Breast epithelium (tissue), 4 donors: Measurements from ENCODE around the gene TMEM117. TPM values are rescaled to one million over a fixed set of nuclear protein-coding genes. Genes with fewer than 3 reads are reported as not detected.

Experiments
- DNase-seq, 2 donors: peaks; one replicate each; pipeline ENCODE4 v3.0.0-alpha.2; 2019; ENCODE audit warnings: low spot score in 2 of 2
- H3K27ac ChIP-seq, 2 donors: fragments of 200-600 bp; sonication (generic) in 1 of 2; one replicate each; pipeline ENCODE4 v1.5.1; 2016 to 2019; ENCODE audit warnings: mild to moderate bottlenecking in 1 of 2
- H3K27me3 ChIP-seq, 2 donors: fragments of 200-600 bp; sonication (generic) in 1 of 2; one replicate each; pipeline versions ENCODE4 v1.5.1 to v1.6.0; 2017 to 2019; ENCODE audit warnings: control low read depth in 1 of 2, mild to moderate bottlenecking in 1 of 2
- H3K36me3 ChIP-seq: fragments of 200-600 bp; one replicate; pipeline ENCODE4 v1.5.1; 2019
- H3K4me1 ChIP-seq, 2 donors: fragments of 200-600 bp; sonication (generic); one replicate each; pipeline ENCODE4 v1.5.1; 2016 to 2019; ENCODE audit warnings: control low read depth in 1 of 2
- H3K4me3 ChIP-seq, 3 donors: fragments of 200-600 bp; sonication (generic); 1 replicate in 2 of 3; 2 replicates in 1 of 3; pipeline ENCODE4 v1.5.1; 2016 to 2019; ENCODE audit warnings: mild to moderate bottlenecking in 3 of 3, moderate library complexity in 2 of 3
- H3K9me3 ChIP-seq, 2 donors: fragments of 200-600 bp; sonication (generic) in 1 of 2; one replicate each; pipeline ENCODE4 v1.5.1; 2016 to 2019; ENCODE audit warnings: control low read depth in 1 of 2
- CTCF ChIP-seq, 3 donors: fragments of 450-650 bp; IDR thresholded peaks; one replicate each; pipeline ENCODE4 v1.5.1; 2016 to 2017; ENCODE audit warnings: antibody characterized with exemption in 3 of 3, mild to moderate bottlenecking in 3 of 3, moderate library complexity in 3 of 3
- POLR2A ChIP-seq: fragments of 450-650 bp; IDR thresholded peaks from one replicate; pipeline ENCODE4 v1.6.1; 2016; ENCODE audit warnings: antibody characterized with exemption, mild to moderate bottlenecking, moderate library complexity
- POLR2AphosphoS5 ChIP-seq, 3 donors: sonication (generic); formaldehyde crosslinking; IDR thresholded peaks; one replicate each; pipeline ENCODE4 v1.6.1; 2017; ENCODE audit warnings: antibody characterized with exemption in 3 of 3
- intact Hi-C: fragments of 100-400 bp; cut with DNase I; formaldehyde crosslinking; loops from one replicate; pipeline ENCODE4 v1.15.1; 2023; ENCODE audit warnings: low total_unique reads
- total RNA-seq, 3 donors: library from RNA; depleted of rRNA; stranded (reverse); fragments of >200 nt; gene quantifications; one replicate each; pipeline ENCODE4 v1.1.0, GENCODE V29; 2016

TMEM117 gene
- total RNA-seq, 3 donors from 2014 or later = 6.1 to 17.1 (median 7.2) TPM

- Histone ChIP-seq H3K36me3 (no peaks in the 10 kb centered on the region), H3K4me3 (no peak overlapping the region), H3K27me3 (no peaks in the 10 kb centered on the region), H3K9me3 (no peaks in the 10 kb centered on the region), H3K27ac (no peak overlapping the region), H3K4me1 (no peaks in the 10 kb centered on the region)
- intact Hi-C loops = no loop called here
- DNase-seq = no peak
- TF ChIP-seq CTCF (IDR thresholded peaks at IDR 0.05) (no peak), POLR2A (no peak), POLR2AphosphoS5 (IDR thresholded peaks at IDR 0.05) (no peak)
Measured at GRCh38 chr12:44367136-44367535, 531.3 kb downstream of the TMEM117 start.

- Histone ChIP-seq H3K9me3 (no peaks in the 10 kb centered on the region), H3K27me3 (no peaks in the 10 kb centered on the region), H3K4me1 (no peaks in the 10 kb centered on the region), H3K4me3 (no peak overlapping the region), H3K27ac (no peak overlapping the region), H3K36me3 (no peaks in the 10 kb centered on the region)
- intact Hi-C loops = no loop called here
- TF ChIP-seq POLR2AphosphoS5 (IDR thresholded peaks at IDR 0.05) (no peak), CTCF (IDR thresholded peaks at IDR 0.05) (no peak), POLR2A (no peak)
- DNase-seq = no peak
Measured at GRCh38 chr12:44367916-44368315, 532.0 kb downstream of the TMEM117 start.

- no peak for DNase-seq
- Histone ChIP-seq H3K36me3 (no peaks in the 10 kb centered on the region), H3K4me3 (no peak overlapping the region), H3K27me3 (no peaks in the 10 kb centered on the region), H3K4me1 (no peaks in the 10 kb centered on the region), H3K9me3 (no peaks in the 10 kb centered on the region), H3K27ac (no peak overlapping the region)
- intact Hi-C loops = no loop called here
- TF ChIP-seq POLR2A (no peak), POLR2AphosphoS5 (IDR thresholded peaks at IDR 0.05) (no peak), CTCF (IDR thresholded peaks at IDR 0.05) (no peak)
Measured at GRCh38 chr12:44369998-44370397, 534.1 kb downstream of the TMEM117 start.

- no peaks in the 10 kb centered on the region for H3K4me1 ChIP-seq
- H3K4me3 ChIP-seq = no peak overlapping the region
- H3K27me3 ChIP-seq = no peaks in the 10 kb centered on the region
- TF ChIP-seq CTCF (IDR thresholded peaks at IDR 0.05) (no peak), POLR2A (no peak)
- no peaks in the 10 kb centered on the region for H3K9me3 ChIP-seq
- no peak overlapping the region for H3K27ac ChIP-seq
- no peaks in the 10 kb centered on the region for H3K36me3 ChIP-seq
- intact Hi-C loops = no loop called here
- no peak for DNase-seq
Measured at GRCh38 chr12:44370982-44371381, 535.1 kb downstream of the TMEM117 start.

GRCh38 chr12:44372259-44372658, 536.4 kb downstream of the TMEM117 start:
- TF ChIP-seq POLR2A (no peak), POLR2AphosphoS5 (IDR thresholded peaks at IDR 0.05) (no peak), CTCF (IDR thresholded peaks at IDR 0.05) (no peak)
- H3K27ac ChIP-seq = no peak overlapping the region
- no peaks in the 10 kb centered on the region for H3K9me3 ChIP-seq
- no peaks in the 10 kb centered on the region for H3K27me3 ChIP-seq
- H3K4me3 ChIP-seq = no peak overlapping the region
- H3K4me1 ChIP-seq = no peaks in the 10 kb centered on the region
- no peaks in the 10 kb centered on the region for H3K36me3 ChIP-seq
- intact Hi-C loops = no loop called here
- DNase-seq = no peak
